ENCODE results near the gene CYP2D6.
"Not testable (repeated sequence)": the region's sequence is repeated elsewhere in the genome, so short reads cannot be mapped to it uniquely, and the experiment has no call there.

Gene CYP2D6

DNA sequence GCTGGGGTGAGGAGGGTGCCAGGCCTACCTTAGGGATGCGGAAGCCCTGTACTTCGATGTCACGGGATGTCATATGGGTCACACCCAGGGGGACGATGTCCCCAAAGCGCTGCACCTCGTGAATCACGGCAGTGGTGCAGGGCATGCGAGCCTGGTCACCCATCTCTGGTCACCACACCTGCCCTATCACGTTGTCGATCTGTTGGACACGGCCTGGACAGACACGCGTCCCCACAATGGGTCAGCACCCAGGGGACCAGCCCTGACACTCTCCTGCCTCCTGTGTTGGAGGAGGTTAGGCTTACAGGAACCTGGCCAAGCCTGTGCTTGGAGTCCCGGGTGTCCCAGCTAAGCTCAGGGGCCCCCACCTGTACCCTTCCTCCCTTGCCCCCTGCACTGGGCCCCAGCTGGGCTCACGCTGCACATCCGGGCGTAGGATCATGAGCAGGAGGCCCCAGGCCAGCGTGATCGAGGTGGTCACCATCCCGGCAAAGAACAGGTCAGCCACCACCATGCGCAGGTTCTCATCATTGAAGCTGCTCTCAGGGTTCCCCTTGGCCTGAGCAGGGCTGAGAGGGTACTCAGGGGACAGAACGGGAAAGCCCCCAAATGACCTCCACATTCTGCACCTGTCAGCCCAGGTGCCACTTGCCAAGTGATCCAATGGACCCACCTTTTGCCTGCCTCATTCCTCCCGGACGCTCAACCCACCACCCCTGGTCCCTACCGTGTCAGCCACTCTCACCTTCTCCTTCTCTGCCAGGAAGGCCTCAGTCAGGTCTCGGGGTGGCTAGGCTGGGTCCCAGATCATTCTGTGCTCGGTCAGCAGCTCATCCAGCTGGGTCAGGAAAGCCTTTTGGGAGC, 20.3 kb upstream of the CYP2D6 start:
- TF ChIP-seq, protein P1, sequence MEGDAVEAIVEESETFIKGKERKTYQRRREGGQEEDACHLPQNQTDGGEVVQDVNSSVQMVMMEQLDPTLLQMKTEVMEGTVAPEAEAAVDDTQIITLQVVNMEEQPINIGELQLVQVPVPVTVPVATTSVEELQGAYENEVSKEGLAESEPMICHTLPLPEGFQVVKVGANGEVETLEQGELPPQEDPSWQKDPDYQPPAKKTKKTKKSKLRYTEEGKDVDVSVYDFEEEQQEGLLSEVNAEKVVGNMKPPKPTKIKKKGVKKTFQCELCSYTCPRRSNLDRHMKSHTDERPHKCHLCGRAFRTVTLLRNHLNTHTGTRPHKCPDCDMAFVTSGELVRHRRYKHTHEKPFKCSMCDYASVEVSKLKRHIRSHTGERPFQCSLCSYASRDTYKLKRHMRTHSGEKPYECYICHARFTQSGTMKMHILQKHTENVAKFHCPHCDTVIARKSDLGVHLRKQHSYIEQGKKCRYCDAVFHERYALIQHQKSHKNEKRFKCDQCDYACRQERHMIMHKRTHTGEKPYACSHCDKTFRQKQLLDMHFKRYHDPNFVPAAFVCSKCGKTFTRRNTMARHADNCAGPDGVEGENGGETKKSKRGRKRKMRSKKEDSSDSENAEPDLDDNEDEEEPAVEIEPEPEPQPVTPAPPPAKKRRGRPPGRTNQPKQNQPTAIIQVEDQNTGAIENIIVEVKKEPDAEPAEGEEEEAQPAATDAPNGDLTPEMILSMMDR (IDR thresholded peaks at IDR 0.05; ENCODE audit: low read depth, low read length): no peak
- H3K4me3 ChIP-seq (ENCODE audit: low read depth, low read length): no peak overlapping the region

DNA sequence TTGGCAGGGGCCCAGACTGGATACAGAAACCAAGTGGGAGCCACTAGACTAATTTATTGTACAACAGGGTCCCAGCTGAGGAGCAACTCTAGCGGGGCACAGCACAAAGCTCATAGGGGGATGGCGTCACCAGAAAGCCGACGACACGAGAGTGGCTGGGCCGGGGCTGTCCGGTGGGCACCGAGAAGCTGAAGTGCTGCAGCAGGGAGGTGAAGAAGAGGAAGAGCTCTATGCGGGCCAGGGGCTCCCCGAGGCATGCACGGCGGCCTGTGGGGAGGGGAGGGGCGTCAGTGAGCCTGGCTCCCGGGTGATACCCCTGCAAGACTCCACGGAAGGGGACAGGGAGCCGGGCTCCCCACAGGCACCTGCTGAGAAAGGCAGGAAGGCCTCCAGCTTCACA, 19.2 kb upstream of the CYP2D6 start:
- not testable (repeated sequence) for H3K4me3 ChIP-seq (ENCODE audit: low read depth, low read length)

DNA sequence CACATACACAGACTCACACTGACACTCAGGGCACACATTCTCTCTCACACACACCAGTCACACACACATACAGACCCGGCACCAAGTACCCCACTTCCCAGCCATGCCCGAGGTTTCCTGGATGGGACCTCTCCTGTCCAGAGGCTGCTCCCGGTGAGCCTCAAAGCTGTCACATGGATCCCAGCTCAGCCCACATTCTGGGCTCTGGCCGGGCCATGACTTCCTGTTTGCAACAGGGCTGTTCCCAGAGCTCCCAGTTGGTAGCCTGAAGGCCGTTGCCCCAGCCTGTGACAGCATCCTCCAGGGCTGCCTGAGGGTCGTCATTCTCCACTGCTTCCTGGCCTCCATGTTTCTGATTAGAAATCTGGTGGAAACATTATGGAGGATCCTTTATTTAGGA, 14.6 kb upstream of the CYP2D6 start:
- TF ChIP-seq, protein P1 (IDR thresholded peaks at IDR 0.05; ENCODE audit: low read depth, low read length): no peak
- no peak overlapping the region for H3K4me3 ChIP-seq (ENCODE audit: low read depth, low read length)

DNA sequence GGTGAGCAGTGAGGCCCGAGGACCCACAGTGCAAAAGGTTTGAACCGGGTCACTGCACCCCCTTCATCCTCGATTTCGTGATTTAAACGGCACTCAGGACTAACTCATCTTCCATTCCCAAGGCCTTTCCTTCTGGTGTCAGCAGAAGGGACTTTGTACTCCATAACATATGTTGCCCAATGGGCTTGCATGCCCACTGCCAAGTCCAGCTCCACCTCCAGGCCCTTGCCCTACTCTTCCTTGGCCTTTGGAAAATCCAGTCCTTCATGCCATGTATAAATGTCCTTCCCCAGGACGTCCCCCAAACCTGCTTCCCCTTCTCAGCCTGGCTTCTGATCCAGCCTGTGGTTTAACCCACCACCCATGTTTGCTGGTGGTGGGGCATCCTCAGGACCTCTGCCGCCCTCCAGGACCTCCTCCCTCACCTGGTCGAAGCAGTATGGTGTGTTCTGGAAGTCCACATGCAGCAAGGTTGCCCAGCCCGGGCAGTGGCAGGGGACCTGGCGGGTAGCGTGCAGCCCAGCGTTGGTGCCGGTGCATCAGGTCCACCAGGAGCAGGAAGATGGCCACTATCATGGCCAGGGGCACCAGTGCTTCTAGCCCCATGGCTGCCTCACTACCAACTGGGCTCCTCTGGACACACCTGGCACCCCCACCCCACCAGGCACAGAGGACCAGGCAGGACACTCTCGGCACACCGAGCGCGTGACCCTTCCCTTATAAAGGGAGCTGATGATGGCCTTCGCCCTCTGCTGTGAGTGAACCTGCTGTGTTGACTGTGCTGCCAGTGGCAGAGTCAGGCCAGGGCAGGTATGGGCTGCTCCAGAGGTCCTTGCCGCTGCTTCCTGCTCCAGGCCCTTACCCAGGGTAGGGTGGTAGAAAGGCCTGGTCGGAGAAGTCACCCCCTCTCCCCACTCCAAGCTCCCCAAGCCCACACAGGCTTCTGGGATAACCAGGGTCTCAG, 13.5 kb upstream of the CYP2D6 start:
- not testable (repeated sequence) for H3K4me3 ChIP-seq (ENCODE audit: low read depth, low read length)

DNA sequence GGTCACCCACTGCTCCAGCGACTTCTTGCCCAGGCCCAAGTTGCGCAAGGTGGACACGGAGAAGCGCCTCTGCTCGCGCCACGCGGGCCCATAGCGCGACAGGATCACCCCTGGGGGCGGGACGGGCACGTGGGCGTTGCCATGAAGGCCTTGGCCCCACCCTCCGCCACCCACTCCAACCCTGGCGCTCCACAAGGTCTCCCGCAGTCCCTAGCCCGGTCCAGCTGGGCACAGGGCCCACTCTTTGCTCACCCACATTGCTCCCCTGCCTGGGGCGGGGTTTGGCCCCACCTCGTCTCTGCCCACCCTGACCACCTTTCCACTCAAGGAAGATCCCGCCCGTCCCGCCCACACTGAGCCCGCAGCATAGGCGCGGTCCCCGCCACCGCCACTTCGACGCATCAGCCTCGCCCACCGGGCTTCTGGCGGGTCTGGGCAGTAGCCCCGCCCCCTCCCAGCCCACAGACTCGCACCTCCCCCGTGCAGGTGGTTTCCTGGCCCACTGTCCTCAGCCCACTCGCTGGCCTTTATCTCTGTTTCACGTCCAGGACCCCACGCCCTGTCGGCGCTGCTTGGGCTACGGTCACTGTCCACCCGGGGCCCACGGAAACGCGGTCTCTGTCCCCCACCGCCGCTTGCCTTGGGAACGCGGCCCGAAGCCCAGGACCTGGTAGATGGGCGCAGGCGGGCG, 12.3 kb upstream of the CYP2D6 start:
- no peak overlapping the region for H3K4me3 ChIP-seq (ENCODE audit: low read depth, low read length)
- TF ChIP-seq, protein P1 (IDR thresholded peaks at IDR 0.05; ENCODE audit: low read depth, low read length): no peak

DNA sequence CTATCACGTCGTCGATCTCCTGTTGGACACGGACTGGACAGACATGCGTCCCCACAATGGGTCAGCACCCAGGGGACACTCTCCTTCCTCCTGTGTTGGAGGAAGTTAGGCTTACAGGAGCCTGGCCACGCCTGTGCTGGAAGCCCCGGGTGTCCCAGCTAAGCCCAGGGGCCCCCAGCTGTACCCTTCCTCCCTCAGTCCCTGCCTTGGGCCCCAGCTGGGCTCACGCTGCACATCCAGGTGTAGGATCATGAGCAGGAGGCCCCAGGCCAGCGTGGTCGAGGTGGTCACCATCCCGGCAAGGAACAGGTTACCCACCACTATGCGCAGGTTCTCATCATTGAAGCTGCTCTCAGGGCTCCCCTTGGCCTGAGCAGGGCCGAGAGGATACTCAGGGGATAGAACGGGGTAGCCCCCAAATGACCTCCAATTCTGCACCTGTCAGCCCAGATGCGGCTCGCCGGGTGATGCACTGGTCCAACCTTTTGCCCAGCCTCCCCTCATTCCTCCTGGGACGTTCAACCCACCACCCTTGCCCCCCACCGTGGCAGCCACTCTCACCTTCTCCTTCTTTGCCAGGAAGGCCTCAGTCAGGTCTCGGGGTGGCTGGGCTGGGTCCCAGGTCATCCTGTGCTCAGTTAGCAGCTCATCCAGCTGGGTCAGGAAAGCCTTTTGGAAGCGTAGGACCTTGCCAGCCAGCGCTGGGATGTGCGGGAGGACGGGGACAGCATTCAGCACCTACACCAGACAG, 10.9 kb upstream of the CYP2D6 start:
- not testable (repeated sequence) for H3K4me3 ChIP-seq (ENCODE audit: low read depth, low read length)

DNA sequence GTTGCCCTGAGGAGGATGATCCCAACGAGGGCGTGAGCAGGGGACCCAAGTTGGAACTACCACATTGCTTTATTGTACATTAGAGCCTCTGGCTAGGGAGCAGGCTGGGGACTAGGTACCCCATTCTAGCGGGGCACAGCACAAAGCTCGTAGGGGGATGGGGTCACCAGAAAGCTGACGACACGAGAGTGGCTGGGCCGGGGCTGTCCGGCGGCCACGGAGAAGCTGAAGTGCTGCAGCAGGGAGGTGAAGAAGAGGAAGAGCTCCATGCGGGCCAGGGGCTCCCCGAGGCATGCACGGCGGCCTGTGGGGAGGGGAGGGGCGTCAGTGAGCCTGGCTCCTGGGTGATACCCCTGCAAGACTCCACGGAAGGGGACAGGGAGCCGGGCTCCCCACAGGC, 9.5 kb upstream of the CYP2D6 start:
- H3K4me3 ChIP-seq (ENCODE audit: low read depth, low read length): not testable (repeated sequence)

DNA sequence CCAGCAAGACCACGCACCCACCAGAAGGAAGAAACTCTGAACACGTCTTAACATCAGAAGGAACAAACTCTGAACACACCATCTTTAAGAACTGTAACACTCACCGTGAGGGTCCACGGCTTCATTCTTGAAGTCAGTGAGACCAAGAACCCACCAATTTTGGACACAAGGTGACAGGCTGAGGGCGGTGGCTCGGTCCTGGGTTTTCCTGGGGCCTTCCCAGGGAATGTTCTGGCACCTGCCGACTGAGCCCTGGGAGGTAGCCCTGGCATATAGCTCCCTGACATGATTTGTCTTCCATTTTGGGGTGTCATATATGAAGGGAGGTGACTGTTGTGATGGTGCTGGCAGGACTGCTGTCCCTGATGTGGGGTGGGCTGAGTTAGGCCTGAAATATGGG, 8.9 kb upstream of the CYP2D6 start:
- not testable (repeated sequence) for H3K4me3 ChIP-seq (ENCODE audit: low read depth, low read length)

DNA sequence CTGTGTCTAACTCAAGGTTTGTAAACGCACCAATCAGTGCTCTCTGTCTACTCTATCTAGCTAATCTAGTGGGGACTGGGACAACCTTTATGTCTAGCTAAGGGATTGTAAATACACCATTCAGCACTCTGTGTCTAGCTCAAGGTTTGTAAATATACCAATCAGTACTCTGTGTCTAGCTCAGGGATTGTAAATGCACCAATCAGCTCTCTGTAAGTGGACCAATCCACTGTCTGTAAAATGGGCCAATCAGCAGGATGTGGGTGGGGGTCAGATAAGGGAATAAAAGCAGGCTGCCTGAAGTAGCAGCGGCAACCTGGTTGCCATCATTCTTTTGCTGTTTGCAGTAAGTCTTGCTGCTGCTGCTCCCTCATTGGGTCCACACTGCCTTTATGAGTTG, 8.4 kb upstream of the CYP2D6 start:
- no peak overlapping the region for H3K4me3 ChIP-seq (ENCODE audit: low read depth, low read length)
- TF ChIP-seq, protein P1 (IDR thresholded peaks at IDR 0.05; ENCODE audit: low read depth, low read length): no peak

All from WI38 (cell line).